Neuronal stem cell (in vitro differentiated cells): Measurements from ENCODE around the gene TLNRD1.

Experiments used
- DNase-seq: peaks from one replicate; pipeline ENCODE4 v3.0.0-alpha.2; 2013; ENCODE audit warnings: low spot score
- H2AFZ ChIP-seq: one replicate; pipeline ENCODE4 v1.6.1; 2013; ENCODE audit warnings: mild to moderate bottlenecking, low read length, inconsistent platforms
- H2AK5ac ChIP-seq: 2 replicates; pipeline ENCODE4 v1.6.1; 2013; ENCODE audit warnings: low read depth, mild to moderate bottlenecking, inconsistent platforms, low read length, moderate library complexity, mixed read lengths
- H2BK120ac ChIP-seq: 2 replicates; pipeline ENCODE4 v1.6.1; 2013; ENCODE audit warnings: low read depth, mild to moderate bottlenecking, inconsistent platforms, low read length, moderate library complexity, mixed read lengths
- H2BK12ac ChIP-seq: one replicate; pipeline ENCODE4 v1.6.1; 2013; ENCODE audit warnings: low read length, inconsistent platforms
- H2BK15ac ChIP-seq: 2 replicates; pipeline ENCODE4 v1.6.1; 2013; ENCODE audit warnings: mild to moderate bottlenecking, low read length, inconsistent platforms, mixed read lengths
- H2BK5ac ChIP-seq: one replicate; pipeline ENCODE4 v1.6.1; 2013; ENCODE audit warnings: inconsistent platforms, mild to moderate bottlenecking, low read length, moderate library complexity
- H3K14ac ChIP-seq: one replicate; pipeline ENCODE4 v1.6.1; 2013; ENCODE audit warnings: low read length, inconsistent platforms
- H3K18ac ChIP-seq: 2 replicates; pipeline ENCODE4 v1.6.1; 2013; ENCODE audit warnings: low read length, inconsistent platforms
- H3K23ac ChIP-seq: 2 replicates; pipeline ENCODE4 v1.6.1; 2013; ENCODE audit warnings: low read depth, mild to moderate bottlenecking, mixed read lengths, low read length, inconsistent platforms; ENCODE audit not compliant: poor library complexity
- H3K27ac ChIP-seq: replicated peaks from 3 replicates; pipeline ENCODE4 v1.5.1; 2013; ENCODE audit warnings: low read length, inconsistent platforms
- H3K27me3 ChIP-seq, 3 experiments: 2 replicates each; pipeline ENCODE4 v1.6.1; 2013; ENCODE audit warnings: low read length in 3 of 3, mild to moderate bottlenecking in 2 of 3, inconsistent platforms in 1 of 3, low read depth in 1 of 3, mixed read lengths in 1 of 3, moderate library complexity in 1 of 3; ENCODE audit not compliant: control insufficient read depth in 3 of 3, insufficient read depth in 3 of 3
- H3K36me3 ChIP-seq, 2 donors: replicated peaks in 1 of 2; 2 replicates each; pipeline ENCODE4 v1.6.1; 2013; ENCODE audit warnings: low read length in 2 of 2; ENCODE audit not compliant: control insufficient read depth in 2 of 2, insufficient read depth in 2 of 2
- H3K4ac ChIP-seq: 2 replicates; pipeline ENCODE4 v1.6.1; 2013; ENCODE audit warnings: inconsistent platforms, mild to moderate bottlenecking, low read length, moderate library complexity
- H3K4me1 ChIP-seq, 2 donors: 1 replicate in 1 of 2; 2 replicates in 1 of 2; pipeline ENCODE4 v1.6.1; 2013; ENCODE audit warnings: low read length in 2 of 2, low read depth in 1 of 2; ENCODE audit not compliant: control insufficient read depth in 2 of 2, insufficient read depth in 1 of 2
- H3K4me2 ChIP-seq: one replicate; pipeline ENCODE4 v1.6.1; 2013; ENCODE audit warnings: mild to moderate bottlenecking, low read length, inconsistent platforms; ENCODE audit not compliant: insufficient read depth, poor library complexity, severe bottlenecking
- H3K4me3 ChIP-seq, 2 donors: 2 replicates each; pipeline ENCODE4 v1.5.1; 2013; ENCODE audit warnings: low read length in 2 of 2, mild to moderate bottlenecking in 2 of 2, inconsistent platforms in 1 of 2, moderate library complexity in 1 of 2
- H3K79me1 ChIP-seq: one replicate; pipeline ENCODE4 v1.6.1; 2013; ENCODE audit warnings: low read depth, mild to moderate bottlenecking, inconsistent platforms, low read length, moderate library complexity
- H3K9ac ChIP-seq: one replicate; pipeline ENCODE4 v1.6.1; 2013; ENCODE audit warnings: mild to moderate bottlenecking, low read depth, low read length, inconsistent platforms; ENCODE audit not compliant: poor library complexity
- H3K9me3 ChIP-seq, 2 donors: replicated peaks in 1 of 2; 2 replicates each; pipeline versions ENCODE3 to v1.6.1; 2013; ENCODE audit warnings: low read length in 2 of 2, mild to moderate bottlenecking in 2 of 2, inconsistent platforms in 1 of 2, low read depth in 1 of 2, mixed read lengths in 1 of 2, moderate library complexity in 1 of 2; ENCODE audit not compliant: control insufficient read depth in 2 of 2, insufficient read depth in 1 of 2
- H4K8ac ChIP-seq: one replicate; pipeline ENCODE4 v1.6.1; 2013; ENCODE audit warnings: low read depth, mild to moderate bottlenecking, inconsistent platforms, low read length, moderate library complexity
- H4K91ac ChIP-seq: one replicate; pipeline ENCODE4 v1.6.1; 2013; ENCODE audit warnings: low read length, low read depth, mild to moderate bottlenecking, inconsistent platforms; ENCODE audit not compliant: poor library complexity
- WGBS, 2 donors: extraction: QIAGEN DNeasy Blood & Tissue Kit; methylation state at CpG; one replicate each; pipeline ENCODE4 v1.1.7; 2013; ENCODE audit warnings: missing lambda C conversion rate in 2 of 2, mixed read lengths in 1 of 2; ENCODE audit not compliant: insufficient read length in 2 of 2, insufficient replicate concordance in 1 of 2; ENCODE audit errors: extremely low coverage in 2 of 2; 5-methylcytosine and 5-hydroxymethylcytosine counted together

Gene TLNRD1

DNA sequence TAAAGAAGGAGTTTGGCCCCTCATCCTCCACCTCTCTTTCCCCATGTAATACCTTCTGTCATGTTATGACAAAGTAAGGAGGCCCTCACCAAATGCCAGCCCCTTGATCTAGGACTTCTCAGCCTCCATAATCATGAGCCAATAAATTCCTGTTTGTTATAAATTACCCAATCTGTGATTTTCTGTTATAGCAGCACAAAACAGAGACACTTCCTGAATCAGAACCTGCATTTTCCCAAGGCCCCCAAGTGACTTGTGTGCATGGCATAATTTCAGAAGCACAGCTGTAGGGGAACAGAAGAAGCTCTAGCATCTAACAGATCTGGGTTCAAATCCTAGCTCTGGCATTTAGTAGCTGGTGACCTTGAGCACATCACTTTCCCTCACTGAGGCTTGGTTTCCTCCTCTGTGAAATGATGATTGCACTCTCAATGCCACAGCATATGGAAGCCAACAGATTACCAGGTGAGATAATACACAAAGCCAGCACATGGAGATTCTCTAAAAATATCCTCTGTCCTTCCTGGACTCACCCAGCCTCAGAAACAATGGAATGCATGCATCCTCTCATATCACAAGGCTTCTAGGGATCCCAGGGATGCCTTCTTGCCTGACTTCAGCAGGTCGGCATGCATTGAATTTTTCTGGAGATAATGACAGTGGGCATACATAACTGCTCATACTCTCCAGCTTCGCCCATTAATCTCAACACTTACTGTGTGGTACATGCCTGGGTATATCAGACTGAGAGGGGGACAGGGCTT lies 26.3 kb downstream of the TLNRD1 start:
- Histone ChIP-seq H2AK5ac (no peak overlapping the region), H3K4me1 (peaks cover 8 to 11% of the 10 kb centered on the region in 2 donors), H3K23ac (no peak overlapping the region), H3K9ac (no peak overlapping the region), H3K14ac (no peak overlapping the region), H3K36me3 (no peaks in the 10 kb centered on the region), H2BK15ac (no peak overlapping the region), H3K79me1 (no peaks in the 10 kb centered on the region), H3K27me3 (no peaks in the 10 kb centered on the region), H2AFZ (no peak overlapping the region), H2BK12ac (no peak overlapping the region), H3K4me2 (no peak overlapping the region), H4K91ac (no peak overlapping the region), H3K18ac (no peak overlapping the region), H3K27ac (no peak overlapping the region), H3K9me3 (peaks cover 0 to 3% of the 10 kb centered on the region in 2 donors), H4K8ac (no peak overlapping the region), H2BK120ac (no peak overlapping the region), H2BK5ac (no peak overlapping the region), H3K4me3 (no peak overlapping the region), H3K4ac (no peak overlapping the region)
- no peak for DNase-seq
- WGBS, 2 donors = no CpG with 5 or more reads among the region's 2 CpGs

DNA sequence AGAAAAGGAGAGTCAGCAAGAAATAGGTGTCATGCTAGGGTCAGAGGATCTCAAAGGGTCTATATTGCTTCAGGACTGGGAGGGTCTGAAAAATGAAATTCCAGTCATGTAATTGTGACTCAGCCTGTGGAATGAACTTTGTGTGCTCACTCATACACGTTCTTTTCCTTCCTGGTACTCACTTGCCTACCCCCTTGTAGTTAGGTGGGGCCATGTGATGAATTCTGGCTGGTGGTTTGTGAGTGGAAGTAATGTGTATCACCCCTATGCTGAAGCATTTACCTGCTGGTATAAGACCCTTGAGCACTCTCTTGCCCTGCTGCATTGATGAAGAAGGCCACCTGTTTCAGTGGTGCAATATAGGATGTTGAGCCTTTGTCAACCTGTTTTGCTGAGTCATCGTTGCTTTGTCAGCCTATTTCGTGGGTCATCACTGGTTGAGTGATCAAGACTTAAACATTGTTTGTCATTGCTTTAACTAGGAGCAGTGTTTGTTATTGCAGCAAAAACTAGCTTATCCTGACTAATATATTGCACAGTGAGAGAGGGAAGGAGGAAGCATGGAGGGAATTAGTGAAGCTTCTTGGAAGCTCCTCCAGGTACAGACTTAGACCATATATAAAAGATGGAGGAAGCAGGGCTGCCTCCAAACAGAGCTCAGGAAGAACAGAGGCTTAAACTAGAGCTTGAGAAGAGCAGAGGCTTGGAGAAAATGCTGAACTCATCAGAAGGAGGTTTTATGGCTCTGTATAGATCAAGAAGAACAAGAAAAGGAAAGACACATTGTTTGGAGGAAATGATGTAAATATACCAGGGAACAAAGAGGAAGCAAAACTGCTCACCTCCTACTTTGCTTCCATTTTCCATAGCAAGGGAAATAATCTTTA lies 28.9 kb downstream of the TLNRD1 start:
- Histone ChIP-seq H3K27ac (no peak overlapping the region), H3K36me3 (no peaks in the 10 kb centered on the region), H3K79me1 (no peaks in the 10 kb centered on the region), H3K9ac (no peak overlapping the region), H2BK12ac (no peak overlapping the region), H2AFZ (no peak overlapping the region), H4K91ac (no peak overlapping the region), H3K4me3 (no peak overlapping the region), H3K9me3 (peaks cover 0 to 3% of the 10 kb centered on the region in 2 donors), H3K18ac (no peak overlapping the region), H3K14ac (no peak overlapping the region), H2BK120ac (no peak overlapping the region), H3K4me1 (no peaks in the 10 kb centered on the region), H2AK5ac (no peak overlapping the region), H4K8ac (no peak overlapping the region), H2BK5ac (no peak overlapping the region), H2BK15ac (no peak overlapping the region), H3K4me2 (no peak overlapping the region), H3K23ac (no peak overlapping the region), H3K27me3 (peaks cover 0 to 9% (median 0%) of the 10 kb centered on the region in 3 experiments), H3K4ac (no peak overlapping the region)
- WGBS, 2 donors = no CpG with 5 or more reads among the region's 3 CpGs
- DNase-seq = no peak

DNA sequence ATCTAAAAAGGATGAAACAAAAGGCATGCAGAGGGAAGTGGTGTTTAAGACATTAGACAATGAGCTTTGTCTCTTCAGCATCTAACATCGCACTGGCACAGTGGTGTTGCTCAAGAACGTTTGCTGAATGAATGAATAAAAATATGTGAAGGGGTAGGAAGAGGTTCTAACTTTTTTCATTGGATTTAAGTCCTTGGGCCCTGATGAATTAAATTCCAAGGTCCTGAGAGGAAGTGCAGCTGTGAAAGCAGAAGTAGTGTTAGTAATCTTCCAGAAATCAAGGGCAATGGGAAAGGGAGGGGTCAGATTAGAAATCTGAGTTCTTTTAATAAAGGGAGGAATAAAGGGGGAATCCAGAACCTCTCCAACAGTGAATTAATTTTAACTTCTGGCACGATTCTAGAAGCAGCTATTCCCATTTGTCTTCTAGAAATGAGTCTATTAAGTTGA lies 29.6 kb downstream of the TLNRD1 start:
- no peaks in the 10 kb centered on the region for H3K36me3 ChIP-seq
- WGBS, 2 donors = no CpG with 5 or more reads among the region's 3 CpGs
- no peak overlapping the region for H3K23ac ChIP-seq
- no peak overlapping the region for H4K91ac ChIP-seq
- H3K9ac ChIP-seq = no peak overlapping the region
- peaks cover 0 to 9% (median 0%) of the 10 kb centered on the region in 3 experiments for H3K27me3 ChIP-seq
- no peak overlapping the region for H2BK12ac ChIP-seq
- no peaks in the 10 kb centered on the region for H3K4me1 ChIP-seq
- no peak overlapping the region for H3K4me3 ChIP-seq
- H3K14ac ChIP-seq = no peak overlapping the region
- H3K4me2 ChIP-seq = no peak overlapping the region
- no peak overlapping the region for H3K4ac ChIP-seq
- peaks cover 0 to 3% of the 10 kb centered on the region in 2 donors for H3K9me3 ChIP-seq
- no peak for DNase-seq
- H2AK5ac ChIP-seq = no peak overlapping the region
- no peak overlapping the region for H2AFZ ChIP-seq
- no peak overlapping the region for H2BK120ac ChIP-seq
- H3K18ac ChIP-seq = no peak overlapping the region
- H3K79me1 ChIP-seq = no peaks in the 10 kb centered on the region
- H4K8ac ChIP-seq = no peak overlapping the region
- no peak overlapping the region for H2BK5ac ChIP-seq
- H3K27ac ChIP-seq = no peak overlapping the region
- H2BK15ac ChIP-seq = no peak overlapping the region

DNA sequence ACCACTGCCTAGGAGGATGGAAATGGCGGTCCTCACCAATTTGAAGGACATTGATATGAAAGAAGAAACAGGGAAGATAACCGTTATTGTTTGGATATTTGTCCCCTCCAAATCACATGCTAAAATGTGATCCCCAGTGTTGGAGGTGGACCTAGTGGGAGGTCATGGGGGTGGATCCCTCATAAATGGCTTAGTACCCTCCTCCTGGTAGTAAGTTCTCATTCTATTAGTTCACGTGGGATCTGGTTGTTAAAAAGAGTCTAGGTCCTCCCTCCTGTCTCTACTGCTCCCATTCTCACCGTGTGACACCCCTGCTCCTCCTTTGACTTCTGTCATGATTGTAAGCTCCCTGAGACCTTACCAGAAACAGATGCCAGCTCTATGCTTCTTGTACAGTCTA lies 30.5 kb downstream of the TLNRD1 start:
- Histone ChIP-seq H3K27me3 (peaks cover 0 to 9% (median 0%) of the 10 kb centered on the region in 3 experiments), H3K4me1 (no peaks in the 10 kb centered on the region), H3K9me3 (peaks cover 0 to 3% of the 10 kb centered on the region in 2 donors), H2BK120ac (no peak overlapping the region), H3K23ac (no peak overlapping the region), H2AFZ (no peak overlapping the region), H2AK5ac (no peak overlapping the region), H3K36me3 (no peaks in the 10 kb centered on the region), H2BK5ac (no peak overlapping the region), H4K8ac (no peak overlapping the region), H3K9ac (no peak overlapping the region), H4K91ac (no peak overlapping the region), H3K14ac (no peak overlapping the region), H2BK12ac (no peak overlapping the region), H3K4me3 (no peak overlapping the region), H3K4ac (no peak overlapping the region), H3K79me1 (no peaks in the 10 kb centered on the region), H3K27ac (no peak overlapping the region), H2BK15ac (no peak overlapping the region), H3K4me2 (no peak overlapping the region), H3K18ac (no peak overlapping the region)
- no CpG with 5 or more reads among the region's 4 CpGs for WGBS, 2 donors
- no peak for DNase-seq
